GM12801 (cell line): ENCODE data around the gene HRH1.

Experiments used
- TF ChIP-seq, protein P1 (sequence below): IDR thresholded peaks from one replicate; pipeline ENCODE4 v1.5.1; 2011; ENCODE audit warnings: control low read depth; ENCODE audit not compliant: insufficient read length; ENCODE audit errors: extremely low read depth

The HRH1 gene

DNA sequence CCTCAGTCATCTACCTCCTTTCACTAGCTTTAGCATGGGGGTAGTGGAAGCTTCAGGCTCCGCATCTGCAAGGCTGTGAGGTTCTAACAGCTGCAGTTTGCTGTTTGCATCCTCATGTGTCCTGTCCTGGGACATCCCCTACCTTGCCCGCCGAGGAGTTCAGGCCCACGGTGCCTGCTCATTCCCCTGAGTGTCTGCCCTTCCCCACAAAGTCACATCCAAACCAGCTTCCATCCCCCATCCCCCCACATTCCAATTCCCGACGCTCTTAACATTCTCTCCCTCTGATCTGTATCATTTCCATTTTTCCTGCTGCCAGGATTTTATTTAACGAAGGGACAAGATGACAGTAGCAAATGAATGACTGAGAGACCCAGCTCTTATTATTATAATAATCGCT lies 43.8 kb downstream of the HRH1 start:
- TF ChIP-seq, protein P1, sequence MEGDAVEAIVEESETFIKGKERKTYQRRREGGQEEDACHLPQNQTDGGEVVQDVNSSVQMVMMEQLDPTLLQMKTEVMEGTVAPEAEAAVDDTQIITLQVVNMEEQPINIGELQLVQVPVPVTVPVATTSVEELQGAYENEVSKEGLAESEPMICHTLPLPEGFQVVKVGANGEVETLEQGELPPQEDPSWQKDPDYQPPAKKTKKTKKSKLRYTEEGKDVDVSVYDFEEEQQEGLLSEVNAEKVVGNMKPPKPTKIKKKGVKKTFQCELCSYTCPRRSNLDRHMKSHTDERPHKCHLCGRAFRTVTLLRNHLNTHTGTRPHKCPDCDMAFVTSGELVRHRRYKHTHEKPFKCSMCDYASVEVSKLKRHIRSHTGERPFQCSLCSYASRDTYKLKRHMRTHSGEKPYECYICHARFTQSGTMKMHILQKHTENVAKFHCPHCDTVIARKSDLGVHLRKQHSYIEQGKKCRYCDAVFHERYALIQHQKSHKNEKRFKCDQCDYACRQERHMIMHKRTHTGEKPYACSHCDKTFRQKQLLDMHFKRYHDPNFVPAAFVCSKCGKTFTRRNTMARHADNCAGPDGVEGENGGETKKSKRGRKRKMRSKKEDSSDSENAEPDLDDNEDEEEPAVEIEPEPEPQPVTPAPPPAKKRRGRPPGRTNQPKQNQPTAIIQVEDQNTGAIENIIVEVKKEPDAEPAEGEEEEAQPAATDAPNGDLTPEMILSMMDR = no peak

DNA sequence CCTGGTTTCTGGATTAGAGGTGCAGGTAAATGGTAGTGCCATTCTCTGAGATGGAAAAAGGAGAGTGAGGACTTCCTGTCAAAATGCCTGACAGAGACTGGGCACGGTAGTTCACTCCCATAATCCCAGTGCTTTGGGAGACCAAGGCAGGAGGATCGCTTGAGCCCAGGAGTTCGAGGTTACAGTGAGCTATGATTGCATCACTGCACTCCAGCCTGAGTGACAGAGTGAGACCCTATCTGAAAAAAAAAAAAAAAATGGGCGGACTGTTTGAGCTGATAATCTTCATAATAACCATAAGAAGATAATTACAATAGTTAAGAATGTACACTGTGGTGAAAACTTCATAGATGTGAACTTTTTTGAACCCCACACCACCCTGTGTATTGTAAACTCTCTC lies 44.2 kb downstream of the HRH1 start:
- TF ChIP-seq, protein P1 = no peak

DNA sequence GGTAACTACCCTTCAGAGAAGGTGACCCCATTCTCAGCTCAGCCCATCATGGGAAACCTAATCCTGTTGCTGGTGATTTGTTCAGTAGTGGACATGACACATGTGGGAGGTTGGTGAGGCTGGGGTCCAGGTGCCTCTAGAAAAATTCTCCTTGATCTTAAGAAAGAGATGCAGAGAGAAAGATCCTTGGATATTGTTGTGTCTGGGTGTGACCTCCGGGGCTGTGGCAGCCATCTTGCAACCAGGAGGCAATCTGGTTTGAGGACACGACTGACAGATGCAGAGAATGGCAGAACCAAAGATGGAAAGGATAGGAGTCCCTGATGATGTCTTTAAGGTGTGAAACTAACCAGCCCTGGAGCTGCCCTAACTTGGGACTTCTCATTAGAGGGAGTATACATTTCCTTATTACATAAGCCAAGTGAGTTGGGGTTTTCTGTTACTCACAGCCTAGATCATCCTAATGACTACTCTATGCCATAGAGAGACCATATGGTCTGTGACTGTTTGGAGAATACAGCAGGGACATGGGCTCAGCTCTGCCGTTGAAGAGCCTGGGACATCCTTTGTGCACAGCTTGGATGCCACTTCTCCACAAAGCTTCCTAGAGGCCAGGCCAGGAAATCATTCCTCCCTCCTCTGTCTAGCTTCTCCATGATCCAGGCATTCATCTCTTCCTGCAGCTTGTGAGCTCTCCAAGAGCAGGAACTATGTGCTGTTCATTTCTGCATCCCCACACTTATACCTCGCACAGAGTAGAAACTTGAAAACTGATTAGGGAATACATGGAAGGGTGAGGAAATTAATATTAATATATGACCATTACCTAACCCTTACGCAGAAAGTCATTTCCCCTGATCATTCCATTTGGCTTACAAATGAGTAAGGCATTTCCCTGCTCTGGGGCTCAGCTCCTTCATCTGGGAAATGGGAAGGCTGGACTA lies 45.9 kb downstream of the HRH1 start:
- TF ChIP-seq, protein P1 = no peak

DNA sequence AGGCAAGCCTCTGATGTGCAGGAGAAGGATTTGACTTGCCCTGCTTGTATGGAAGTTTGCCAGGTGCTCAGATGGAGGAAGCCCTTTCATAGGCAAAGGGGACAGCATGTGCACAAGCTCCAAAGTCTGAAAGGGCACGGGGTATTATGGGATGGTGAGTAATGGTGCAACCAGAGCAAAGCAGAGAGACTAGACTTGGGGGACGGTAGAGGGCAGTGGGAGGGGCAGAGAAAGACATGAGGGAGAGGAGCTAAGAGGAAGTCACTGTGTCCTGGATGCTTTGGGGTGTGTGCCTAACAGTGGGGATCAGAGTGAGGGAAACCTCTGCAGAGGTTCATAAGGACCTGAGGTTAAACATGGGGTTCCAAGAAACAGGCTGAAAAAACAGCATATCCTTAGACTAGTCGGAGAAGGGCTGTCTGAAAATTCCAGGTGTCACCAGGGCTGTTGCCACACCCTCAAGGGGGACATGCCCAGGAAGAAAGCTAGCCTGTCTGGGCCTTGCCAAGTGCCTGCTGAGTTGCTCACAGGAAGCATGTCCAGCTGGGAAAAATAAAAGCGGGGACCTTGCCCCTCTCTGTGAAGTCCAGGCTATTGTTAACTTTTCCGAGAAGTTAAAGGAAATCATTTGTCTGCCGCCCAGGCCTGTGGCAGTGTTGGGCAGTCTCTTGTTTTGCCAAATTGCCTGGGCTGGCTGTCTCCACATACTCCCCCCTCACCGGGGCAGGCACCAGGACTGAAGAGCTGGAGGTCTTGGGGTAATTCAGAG lies 47.1 kb downstream of the HRH1 start:
- TF ChIP-seq, protein P1 = no peak

DNA sequence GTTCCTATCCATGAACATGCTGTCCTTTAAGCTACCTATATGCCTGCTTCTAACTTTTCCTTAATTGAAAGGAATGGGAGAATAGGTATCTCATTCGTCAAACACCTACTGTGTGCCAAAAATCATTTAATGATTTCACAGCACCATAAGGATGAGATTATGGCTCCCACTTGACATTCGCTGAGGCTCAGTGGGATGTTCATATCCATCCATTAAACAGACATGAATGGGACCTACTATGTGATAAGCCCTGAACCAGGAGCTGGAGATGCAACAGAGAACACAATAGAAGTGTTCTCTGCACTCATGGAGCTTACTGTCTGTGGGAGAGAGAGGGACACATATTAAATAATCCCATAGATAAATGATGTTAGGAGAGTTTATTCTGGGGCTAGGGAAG lies 49.7 kb downstream of the HRH1 start:
- TF ChIP-seq, protein P1 = no peak

DNA sequence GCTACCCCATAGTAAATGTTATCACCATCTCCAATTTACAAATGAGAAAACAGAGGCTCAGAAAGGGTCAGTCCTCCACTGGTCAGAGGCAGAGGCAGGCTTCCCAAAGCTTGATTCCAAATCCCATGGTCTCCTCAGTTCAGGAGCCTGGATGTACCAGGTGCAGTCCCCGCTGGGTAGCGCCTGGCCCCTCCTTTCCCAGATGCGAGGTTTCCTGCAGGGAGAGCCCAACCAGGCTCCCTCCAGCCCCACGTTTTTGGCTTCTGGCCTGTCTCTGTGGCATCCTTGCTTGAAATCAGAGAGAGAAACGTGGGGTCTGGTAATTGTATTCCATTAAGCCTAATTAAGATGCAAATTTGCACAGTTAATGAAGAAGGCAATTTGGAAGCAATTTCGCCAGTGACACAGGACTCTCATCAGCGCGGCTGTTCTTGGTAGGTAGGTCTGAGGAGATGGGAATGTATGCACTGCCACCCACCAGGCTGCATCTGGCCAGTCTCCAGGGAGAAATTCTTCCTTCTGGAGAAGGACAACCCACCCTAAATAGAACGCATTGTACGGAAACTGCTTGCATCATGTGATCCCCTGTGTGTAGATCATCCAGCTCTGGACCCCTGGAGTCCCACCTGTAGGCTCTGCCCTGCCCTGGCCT lies 50.5 kb downstream of the HRH1 start:
- TF ChIP-seq, protein P1 = no peak

DNA sequence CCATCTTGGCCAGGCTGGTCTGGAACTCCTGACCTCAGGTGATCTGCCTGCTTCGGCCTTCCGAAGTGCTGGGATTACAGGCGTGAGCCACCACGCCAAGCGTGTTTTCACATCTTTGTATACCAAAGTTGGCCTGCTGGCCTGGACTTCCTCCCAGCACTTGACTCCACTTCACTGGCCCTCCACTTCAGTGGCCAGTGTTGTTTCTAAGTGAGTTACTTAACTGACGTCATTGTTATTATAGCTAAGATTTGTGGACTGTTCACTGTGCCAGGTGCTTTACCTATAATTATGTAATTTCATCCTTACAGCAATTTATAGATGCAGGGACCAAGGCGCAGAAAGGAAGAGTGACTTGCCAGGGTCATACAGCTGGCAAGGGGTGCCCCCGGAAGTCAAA lies 52.0 kb downstream of the HRH1 start:
- TF ChIP-seq, protein P1 = no peak
